GM18909 (cell line): ENCODE results near the gene ENDOD1.

Experiments used
- ATAC-seq: cut with Tn5 transposase; IDR thresholded peaks from one replicate; pipeline ENCODE4 v1.9.1; 2021; ENCODE audit warnings: mild to moderate bottlenecking; ENCODE audit not compliant: unreplicated experiment, poor library complexity

Gene ENDOD1

DNA sequence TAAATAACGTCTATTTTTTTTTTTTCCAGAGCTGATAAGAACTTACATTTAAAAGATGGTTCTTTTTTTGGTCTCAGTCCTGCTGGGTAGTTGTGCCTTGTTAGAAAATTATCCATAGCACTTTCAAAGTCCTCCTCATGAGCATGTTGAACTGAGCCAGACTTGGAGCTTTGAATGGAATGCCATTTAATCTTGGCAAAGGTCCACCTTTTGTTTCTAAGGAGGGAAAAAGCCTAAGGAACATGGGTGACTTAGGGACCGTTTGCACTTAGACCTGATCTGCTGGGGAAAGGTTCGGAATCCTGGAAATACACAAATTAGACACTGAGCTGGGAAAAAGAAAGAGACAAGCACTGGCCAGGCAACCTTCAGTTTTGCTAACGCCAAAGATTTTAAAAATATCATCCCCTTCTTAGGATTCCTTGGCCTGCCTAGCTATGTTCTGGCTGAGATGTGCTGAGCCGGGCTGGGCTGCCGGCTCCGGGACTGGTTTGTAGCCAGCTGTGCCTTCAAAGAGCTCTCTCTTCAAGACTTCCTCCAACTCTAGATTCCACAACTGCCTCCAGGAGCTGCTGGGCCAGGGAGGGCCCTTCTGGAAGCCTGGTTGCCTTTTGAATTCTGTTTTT, 67.4 kb downstream of the ENDOD1 start:
- ATAC-seq = no peak

DNA sequence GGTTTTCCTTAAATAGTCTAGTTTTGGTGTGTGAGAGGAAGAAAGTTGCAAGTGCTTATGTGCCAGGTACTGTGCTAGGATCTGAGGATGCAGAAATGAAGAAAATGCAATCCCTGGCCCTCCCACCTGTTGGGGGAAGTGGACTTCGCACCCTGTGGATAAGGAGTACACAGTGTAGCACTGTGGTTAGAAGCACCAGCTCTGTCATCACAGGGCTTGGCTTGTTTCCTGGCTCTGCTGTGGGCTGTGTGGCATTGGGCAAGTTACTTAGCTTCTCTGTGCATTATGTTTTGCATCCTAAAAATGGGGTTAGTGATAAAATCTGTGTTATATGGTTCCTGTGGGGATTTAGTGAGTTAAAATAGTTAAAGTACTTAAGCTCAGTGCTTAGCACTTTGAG, 68.2 kb downstream of the ENDOD1 start:
- no peak for ATAC-seq

DNA sequence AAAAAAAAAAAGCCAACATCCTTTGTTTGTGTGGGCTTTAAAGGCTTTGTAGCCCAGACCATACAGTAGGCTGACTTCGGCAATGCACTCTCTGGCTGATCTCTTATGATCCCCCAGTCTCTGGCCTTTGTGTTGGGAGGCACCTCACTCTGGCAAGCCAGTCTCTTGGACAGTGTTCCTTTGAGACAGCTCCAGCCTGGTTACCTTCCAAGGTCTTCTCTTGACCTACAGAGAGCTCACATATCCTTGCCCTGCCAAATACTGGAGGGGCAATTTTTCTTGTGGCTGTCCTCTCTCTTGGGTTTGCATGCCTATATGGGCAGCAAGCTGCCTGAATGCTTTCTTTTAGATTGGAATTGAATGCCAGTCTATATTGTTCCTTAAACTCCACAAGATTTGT, 71.6 kb downstream of the ENDOD1 start:
- ATAC-seq = no peak

DNA sequence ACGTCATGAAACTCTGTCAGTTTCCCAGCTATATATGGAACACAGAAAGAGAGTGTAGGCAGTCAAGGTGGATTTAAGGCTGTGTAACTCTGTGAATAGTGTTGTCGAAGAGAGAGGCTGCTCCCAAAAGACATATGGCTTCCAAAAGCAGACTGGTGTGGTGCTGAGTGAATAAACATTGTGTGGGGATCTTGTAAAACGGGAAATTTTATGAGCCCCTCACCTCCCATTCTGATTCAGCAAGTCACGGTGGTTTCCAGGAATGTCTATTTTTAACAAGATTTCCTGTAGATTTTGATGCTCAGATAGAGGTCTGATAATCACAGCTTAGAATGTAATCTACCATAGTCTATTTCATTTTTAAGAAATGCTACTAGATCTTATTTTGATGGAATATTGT, 73.5 kb downstream of the ENDOD1 start:
- ATAC-seq = no peak

DNA sequence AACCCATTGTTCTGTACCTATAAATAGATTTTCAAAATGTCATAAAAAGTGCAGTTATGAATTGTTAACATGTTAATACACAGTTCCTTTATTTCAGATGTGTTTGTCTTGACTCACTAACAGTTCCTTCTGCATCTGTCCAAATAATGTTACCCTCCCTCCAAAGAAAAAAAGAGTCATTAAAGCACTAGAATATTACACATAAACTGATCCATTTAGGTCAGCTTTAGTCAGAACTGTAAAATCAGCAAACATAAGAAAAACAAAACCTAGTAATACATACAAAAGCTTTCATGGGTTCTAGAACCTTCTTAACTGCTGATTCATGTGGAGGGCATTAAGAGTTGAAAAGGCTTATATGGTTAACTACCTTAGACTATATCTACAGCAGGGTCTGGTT, 76.0 kb downstream of the ENDOD1 start:
- no peak for ATAC-seq

DNA sequence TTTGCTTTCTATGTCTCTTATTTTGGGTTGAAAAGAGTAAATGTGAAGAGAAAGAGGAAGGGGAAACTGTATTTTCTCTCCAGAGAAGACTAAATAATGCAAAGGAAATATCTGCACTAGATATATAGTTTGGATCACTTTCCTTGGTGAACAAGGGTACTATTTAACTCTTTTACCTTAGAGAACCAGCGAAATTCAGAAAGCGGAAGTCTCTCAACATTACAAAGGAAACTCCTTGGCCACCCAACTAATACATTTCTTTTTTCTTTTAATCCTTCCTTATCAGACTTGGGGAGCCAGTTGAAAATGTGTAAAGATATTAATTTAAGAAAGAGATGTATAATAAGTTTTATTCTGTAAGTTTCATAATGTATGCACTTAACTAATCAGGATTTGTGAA, 77.1 kb downstream of the ENDOD1 start:
- no peak for ATAC-seq

DNA sequence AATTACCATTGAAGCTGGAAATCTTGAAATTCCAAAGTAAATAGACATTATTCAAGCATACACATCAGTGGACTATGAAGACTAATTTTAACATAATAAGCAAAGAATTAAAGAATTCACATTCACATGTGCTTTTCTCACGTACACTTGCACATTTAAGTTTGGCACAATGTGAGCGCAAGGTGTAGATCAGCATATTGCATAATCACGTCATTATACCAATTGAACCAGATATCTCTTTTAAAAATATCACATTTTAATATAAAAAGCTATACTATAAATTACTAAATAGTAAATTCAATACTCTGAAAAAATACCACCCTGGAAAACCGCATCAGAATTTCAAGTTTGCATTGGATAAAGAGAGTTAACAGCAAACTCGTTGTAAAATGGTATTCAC, 80.6 kb downstream of the ENDOD1 start:
- ATAC-seq = no peak

DNA sequence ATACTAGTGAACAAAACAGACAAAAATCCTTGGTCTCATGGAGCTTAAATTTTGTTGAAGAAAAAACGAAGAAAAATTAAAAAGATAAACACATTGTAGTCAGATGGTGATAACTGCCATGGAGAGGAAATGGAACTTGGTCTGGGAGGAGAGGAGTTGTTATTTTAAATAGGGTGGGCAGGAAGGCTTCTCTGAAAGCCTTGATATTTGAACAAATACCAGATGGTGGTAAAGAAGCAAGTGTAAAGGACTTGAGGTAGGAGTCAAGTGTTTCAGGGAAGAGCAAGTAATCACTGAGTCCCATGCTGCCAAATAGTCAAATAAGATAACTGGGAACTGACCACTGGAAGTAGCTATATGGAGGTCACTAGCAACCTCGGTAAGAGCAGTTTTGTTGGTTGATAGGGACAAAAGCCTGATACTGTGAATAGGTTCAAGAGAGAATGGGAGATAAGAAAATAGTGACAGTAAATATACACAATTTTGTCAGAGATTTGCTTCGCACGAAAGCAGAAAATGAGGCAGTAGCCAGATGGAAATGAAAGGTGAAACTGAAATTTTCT, 86.3 kb downstream of the ENDOD1 start:
- ATAC-seq = no peak
